GM21529 (cell line): ENCODE data around the gene ETV3.
"Not testable (repeated sequence)": the region's sequence is repeated elsewhere in the genome, so short reads cannot be mapped to it uniquely, and the experiment has no call there.

ENCODE experiments used
- ATAC-seq: cut with Tn5 transposase; IDR thresholded peaks from one replicate; pipeline ENCODE4 v1.9.1; 2021; ENCODE audit not compliant: unreplicated experiment

ETV3 gene

GRCh38 chr1:157138220-157139051 lies at the start of gene ETV3:
Gene ETV3, minus strand, starts transcription at chr1:157138395. Its CDS starts 2,043 bp downstream, at chr1:157136352.
- peak; percentile 82 for ATAC-seq

GRCh38 chr1:157186281-157186992 lies 48.2 kb upstream of the ETV3 start:
- no peak for ATAC-seq

DNA sequence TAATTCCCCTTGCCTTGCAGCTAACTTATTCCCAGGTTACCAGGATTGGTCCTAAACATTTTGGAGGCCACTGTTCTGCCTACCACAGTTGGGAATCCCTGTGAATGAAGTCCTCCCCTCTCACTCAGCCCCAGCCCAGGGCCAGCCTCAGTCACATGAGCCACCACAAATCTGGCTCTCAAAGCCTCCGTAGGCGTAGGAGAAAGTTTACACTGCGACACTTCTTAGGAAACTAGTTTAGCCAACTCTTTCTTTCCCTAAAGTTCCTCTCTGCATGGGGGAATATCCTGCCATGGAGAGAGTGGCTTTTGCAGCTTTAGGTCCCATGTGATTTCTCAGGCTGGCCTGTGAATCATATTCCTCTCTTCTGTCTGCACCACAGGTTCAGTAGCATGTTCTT lies 45.7 kb upstream of the ETV3 start:
- no peak for ATAC-seq

DNA sequence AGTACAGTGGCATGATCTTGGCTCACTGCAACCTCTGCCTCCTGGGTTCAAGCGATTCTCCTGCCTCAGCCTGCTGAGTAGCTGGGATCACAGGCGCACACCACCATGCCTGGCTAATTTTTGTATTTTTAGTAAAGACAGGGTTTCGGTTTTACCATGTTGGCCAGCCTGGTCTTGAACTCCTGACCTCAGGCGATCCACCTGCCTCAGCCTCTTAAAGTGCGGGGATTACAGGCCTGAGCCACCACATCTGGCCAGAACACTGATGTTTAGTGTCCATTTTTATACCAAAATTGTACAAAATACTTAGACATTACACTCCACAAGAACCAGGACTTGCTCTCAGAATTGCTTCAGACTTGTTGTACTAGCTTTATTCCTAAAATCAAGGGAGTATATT lies 44.2 kb upstream of the ETV3 start:
- not testable (repeated sequence) for ATAC-seq

DNA sequence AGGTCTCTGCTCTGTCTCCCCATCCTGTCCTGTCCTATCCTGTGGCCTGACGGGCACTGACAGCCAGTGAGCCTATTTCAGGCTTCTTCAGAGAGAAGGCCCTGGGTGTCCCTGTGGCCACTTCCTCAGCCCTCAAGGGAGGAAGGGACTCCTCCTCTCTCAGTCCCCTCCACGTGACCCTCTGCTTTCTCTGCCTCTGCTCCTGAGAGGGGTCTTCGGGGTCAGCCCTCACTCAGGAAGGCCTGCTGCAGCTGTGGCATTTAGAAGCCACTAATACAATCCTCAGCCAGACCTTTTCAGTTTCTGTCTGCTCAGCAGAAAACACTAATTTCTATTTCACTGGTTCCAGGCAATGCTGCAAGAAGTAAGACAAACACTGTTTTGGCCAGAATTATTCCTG lies 43.6 kb upstream of the ETV3 start:
- peak; percentile 42 for ATAC-seq

DNA sequence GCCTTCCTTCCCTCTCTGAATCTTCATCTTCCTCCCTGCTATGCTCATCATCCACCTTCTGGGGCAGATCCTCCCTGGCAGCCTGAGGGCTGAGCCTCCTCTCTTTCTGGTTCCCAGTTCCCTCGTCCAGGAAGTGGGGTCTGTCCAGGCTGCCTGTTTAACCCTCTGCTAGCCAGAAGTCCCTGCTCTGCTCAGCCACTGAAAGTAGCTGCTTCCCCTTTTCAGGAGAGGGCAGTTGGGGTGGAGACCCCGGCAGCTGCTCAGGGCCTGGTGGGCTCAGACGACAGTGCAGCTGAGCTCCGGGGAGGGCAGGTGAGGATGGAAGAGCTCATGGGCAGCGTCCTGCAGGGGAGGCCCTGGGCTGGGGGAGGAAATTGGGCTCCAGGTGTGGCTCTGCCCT lies 43.1 kb upstream of the ETV3 start:
- ATAC-seq = peak; percentile 23

- no peak for ATAC-seq
Observed at GRCh38 chr1:157178490-157178889, 40.3 kb upstream of the ETV3 start.

DNA sequence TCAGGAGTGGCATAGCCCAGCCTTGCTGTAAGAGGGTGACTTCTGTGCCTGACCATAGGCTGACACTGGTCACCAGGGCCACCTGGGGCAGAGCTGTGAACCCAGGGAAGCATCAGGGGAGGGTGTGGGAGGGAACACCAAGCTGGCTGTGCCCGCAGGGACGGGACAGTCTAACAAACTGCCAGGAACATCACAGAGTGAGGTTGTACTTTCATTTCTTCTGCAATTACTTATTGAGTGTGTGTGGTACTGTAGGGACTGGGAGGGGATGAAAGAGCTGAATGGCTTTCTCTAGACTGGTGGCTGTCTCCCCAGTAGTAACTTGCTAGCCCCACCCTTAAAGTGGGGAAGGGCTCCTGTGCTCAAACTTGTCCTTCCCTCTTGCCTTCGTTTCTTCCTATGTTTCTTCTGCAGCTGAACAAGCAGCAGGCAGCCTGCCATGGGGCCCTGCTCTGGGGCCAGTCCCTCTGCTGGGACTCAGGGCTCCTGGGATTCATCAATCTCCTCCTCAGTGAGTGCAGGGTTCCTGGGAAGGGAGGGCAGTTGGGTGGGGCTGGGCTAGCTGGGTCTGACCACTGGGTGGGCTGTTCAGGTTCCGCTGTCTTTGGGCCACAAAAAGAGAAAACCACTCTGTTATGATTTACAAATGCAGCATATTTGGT lies 39.7 kb upstream of the ETV3 start:
- no peak for ATAC-seq

DNA sequence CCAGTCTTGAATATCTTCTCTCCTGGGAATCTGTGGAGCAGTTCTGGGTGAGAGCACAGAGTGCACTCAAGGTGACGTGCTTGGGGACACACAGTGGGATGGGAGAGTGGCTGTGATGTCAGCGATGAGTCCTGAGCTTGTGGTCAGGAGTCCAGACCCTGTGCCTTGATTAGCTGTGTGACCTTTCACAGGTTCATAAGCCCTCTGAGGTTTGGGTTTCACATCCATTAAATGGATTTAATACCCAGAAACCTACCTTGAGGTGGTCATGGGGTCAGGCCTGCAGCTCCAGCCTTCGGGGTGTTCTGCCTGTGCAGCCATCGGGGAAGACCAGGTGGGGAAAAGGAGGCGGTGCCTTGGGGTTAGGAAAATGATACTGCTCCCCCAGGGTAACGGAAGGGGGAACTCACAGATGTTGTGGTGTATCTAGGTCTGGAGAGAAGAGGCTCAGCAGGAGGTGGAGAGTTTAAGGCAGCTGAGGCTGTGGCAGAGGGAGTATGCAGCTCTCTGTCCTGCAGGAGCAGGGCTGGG lies 38.5 kb upstream of the ETV3 start:
- peak; percentile 51 for ATAC-seq

DNA sequence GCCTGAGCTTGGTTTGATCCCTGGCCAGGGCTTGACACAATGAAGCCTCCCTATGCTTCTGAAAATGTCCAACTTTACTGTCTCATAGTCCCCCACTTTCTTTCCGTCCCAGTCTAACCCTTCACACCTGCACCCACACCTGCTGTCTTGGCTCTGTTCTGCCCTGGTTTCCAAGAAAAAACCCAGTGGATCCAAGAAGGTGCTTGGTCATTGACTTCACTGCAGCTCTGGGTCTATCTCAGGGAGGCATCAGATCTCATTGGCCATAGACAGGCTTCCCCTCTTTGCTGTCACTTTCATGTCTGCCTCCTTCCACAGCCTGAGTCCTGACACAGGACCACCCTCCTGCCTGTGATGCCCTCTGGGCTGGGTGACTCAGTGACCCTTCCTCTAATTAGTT lies 37.8 kb upstream of the ETV3 start:
- ATAC-seq = no peak

- ATAC-seq = no peak
Observed at GRCh38 chr1:157173900-157174410, 35.8 kb upstream of the ETV3 start.

- ATAC-seq = not testable (repeated sequence)
Observed at GRCh38 chr1:157173241-157173640, 35.0 kb upstream of the ETV3 start.

- ATAC-seq = not testable (repeated sequence)
Observed at GRCh38 chr1:157172591-157172990, 34.4 kb upstream of the ETV3 start.

- ATAC-seq = not testable (repeated sequence)
Observed at GRCh38 chr1:157171903-157172503, 33.8 kb upstream of the ETV3 start.

GRCh38 chr1:157170677-157171515 lies 32.7 kb upstream of the ETV3 start:
- no peak for ATAC-seq

- ATAC-seq = peak; percentile 53
Observed at GRCh38 chr1:157168015-157168414, 29.8 kb upstream of the ETV3 start.

- no peak for ATAC-seq
Observed at GRCh38 chr1:157167437-157167836, 29.2 kb upstream of the ETV3 start.

GRCh38 chr1:157166590-157166989 lies 28.4 kb upstream of the ETV3 start:
- no peak for ATAC-seq

DNA sequence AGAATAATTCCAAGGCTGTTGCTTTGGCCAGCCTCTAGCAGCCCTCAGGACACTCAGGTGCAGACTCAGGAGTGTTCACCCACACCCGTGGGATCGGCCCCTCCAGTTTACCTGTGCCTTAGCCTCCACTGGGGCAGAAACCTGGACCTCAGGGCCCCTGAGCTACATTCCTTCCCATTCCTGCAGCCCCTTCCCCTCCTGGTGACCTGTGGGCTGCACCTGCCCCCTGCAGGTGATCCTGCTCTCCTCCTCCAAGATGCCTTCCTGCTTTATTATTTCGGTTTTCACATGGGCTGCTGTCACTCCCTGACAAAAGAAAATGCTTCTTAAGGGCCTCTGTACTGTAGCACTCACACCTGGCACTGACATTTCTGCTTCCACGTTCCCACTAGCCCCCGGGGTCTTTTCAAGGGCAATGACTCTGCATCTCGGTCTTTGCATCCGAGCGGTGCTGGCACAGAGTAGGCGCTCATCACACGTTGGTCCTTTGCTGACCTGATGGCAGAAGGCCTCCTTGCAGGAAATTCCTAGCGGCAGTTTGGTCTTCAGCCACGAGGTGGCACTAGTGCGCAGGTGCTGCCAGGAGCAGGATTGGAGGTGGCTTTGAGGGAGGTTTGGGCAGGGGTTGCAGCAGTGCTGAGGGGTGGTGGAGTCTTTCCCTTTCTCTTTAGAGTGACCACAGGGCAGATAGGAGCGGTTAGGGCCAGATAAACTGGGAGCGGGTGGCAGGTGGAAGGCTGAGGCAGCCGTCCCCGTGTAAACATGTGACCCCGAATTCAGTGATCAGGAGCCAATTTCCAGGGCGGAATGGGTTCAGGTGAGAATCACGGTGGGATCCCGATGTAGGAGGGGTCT lies 25.3 kb upstream of the ETV3 start:
- ATAC-seq = peak; percentile 53
